Measurements from ENCODE around the gene TEX14.

Gene TEX14

GRCh38 chr17:58630883-58631522, 60.8 kb downstream of the TEX14 start:
- peak; percentile 7 for TF ChIP-seq REST (IDR thresholded peaks at IDR 0.05; ENCODE audit: insufficient replicate concordance, low read depth)
- TF ChIP-seq SPI1 (IDR thresholded peaks at IDR 0.05; ENCODE audit: borderline replicate concordance, low read depth) = no peak
- no peak overlapping the region for H3K4me3 ChIP-seq (replicated peaks; ENCODE audit: insufficient read depth, low read length)
- peak overlapping the region; percentile 98 for H3K27ac ChIP-seq (replicated peaks)
- no peaks in the 10 kb centered on the region for H3K27me3 ChIP-seq (ENCODE audit: insufficient read depth, poor library complexity, severe bottlenecking)
- peak in 1 of 2 experiments; percentile 36 for DNase-seq (ENCODE audit: low read depth in 1 of 2, low spot score in 1 of 2)

- Histone ChIP-seq H3K27ac (replicated peaks) (no peak overlapping the region), H3K4me3 (replicated peaks; ENCODE audit: insufficient read depth, low read length) (no peak overlapping the region), H3K27me3 (ENCODE audit: insufficient read depth, poor library complexity, severe bottlenecking) (no peaks in the 10 kb centered on the region)
- DNase-seq (ENCODE audit: low read depth in 1 of 2, low spot score in 1 of 2) = peak in 1 of 2 experiments; percentile 29
- TF ChIP-seq GABPA (IDR thresholded peaks at IDR 0.05; ENCODE audit: low read depth) = no peak
- TF ChIP-seq SPI1 (IDR thresholded peaks at IDR 0.05; ENCODE audit: borderline replicate concordance, low read depth) = peak; percentile 65
- TF ChIP-seq REST (IDR thresholded peaks at IDR 0.05; ENCODE audit: insufficient replicate concordance, low read depth) = no peak
These were observed 64.9 kb downstream of the TEX14 start for GRCh38 chr17:58626905-58627304.

GRCh38 chr17:58624751-58625150, 67.1 kb downstream of the TEX14 start:
- TF ChIP-seq GABPA (IDR thresholded peaks at IDR 0.05; ENCODE audit: low read depth) (no peak), SPI1 (IDR thresholded peaks at IDR 0.05; ENCODE audit: borderline replicate concordance, low read depth) (no peak), REST (IDR thresholded peaks at IDR 0.05; ENCODE audit: insufficient replicate concordance, low read depth) (no peak), POLR2AphosphoS5 (IDR thresholded peaks at IDR 0.05; ENCODE audit: low read depth) (no peak)
- TF ChIP-seq, protein P1, sequence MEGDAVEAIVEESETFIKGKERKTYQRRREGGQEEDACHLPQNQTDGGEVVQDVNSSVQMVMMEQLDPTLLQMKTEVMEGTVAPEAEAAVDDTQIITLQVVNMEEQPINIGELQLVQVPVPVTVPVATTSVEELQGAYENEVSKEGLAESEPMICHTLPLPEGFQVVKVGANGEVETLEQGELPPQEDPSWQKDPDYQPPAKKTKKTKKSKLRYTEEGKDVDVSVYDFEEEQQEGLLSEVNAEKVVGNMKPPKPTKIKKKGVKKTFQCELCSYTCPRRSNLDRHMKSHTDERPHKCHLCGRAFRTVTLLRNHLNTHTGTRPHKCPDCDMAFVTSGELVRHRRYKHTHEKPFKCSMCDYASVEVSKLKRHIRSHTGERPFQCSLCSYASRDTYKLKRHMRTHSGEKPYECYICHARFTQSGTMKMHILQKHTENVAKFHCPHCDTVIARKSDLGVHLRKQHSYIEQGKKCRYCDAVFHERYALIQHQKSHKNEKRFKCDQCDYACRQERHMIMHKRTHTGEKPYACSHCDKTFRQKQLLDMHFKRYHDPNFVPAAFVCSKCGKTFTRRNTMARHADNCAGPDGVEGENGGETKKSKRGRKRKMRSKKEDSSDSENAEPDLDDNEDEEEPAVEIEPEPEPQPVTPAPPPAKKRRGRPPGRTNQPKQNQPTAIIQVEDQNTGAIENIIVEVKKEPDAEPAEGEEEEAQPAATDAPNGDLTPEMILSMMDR (IDR thresholded peaks at IDR 0.05; ENCODE audit: insufficient read depth, low read length) = no peak
- Histone ChIP-seq H3K27me3 (ENCODE audit: insufficient read depth, poor library complexity, severe bottlenecking) (no peaks in the 10 kb centered on the region), H3K4me3 (replicated peaks; ENCODE audit: insufficient read depth, low read length) (no peak overlapping the region), H3K27ac (replicated peaks) (no peak overlapping the region)
- DNase-seq (ENCODE audit: low read depth in 1 of 2, low spot score in 1 of 2) = no peak

DNA sequence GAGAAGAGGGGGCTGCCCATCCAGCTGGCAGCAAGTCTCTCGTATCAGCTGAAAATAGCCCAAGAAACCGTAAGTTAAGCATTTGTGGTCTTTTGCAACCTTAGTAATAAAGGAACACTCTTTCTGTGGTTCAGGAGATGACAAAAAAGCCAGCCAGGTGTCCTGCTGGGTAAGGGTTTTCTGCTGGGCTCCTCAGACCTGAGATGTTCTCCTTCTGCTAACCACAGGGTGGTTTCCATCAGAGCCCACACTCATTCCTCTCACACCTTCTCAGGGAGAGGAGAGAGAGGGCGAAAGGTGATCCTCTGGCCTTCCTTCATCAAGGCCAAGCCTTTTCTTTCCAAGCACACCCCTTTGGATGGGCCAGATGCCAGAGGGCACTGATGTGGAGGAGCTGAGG, 70.7 kb downstream of the TEX14 start:
- no peak overlapping the region for H3K27ac ChIP-seq (replicated peaks)
- no peak overlapping the region for H3K4me3 ChIP-seq (replicated peaks; ENCODE audit: insufficient read depth, low read length)
- TF ChIP-seq SPI1 (IDR thresholded peaks at IDR 0.05; ENCODE audit: borderline replicate concordance, low read depth) (no peak), POLR2AphosphoS5 (IDR thresholded peaks at IDR 0.05; ENCODE audit: low read depth) (no peak), REST (IDR thresholded peaks at IDR 0.05; ENCODE audit: insufficient replicate concordance, low read depth) (no peak), GABPA (IDR thresholded peaks at IDR 0.05; ENCODE audit: low read depth) (no peak)
- TF ChIP-seq, protein P1 (IDR thresholded peaks at IDR 0.05; ENCODE audit: insufficient read depth, low read length) = no peak
- no peak for DNase-seq (ENCODE audit: low read depth in 1 of 2, low spot score in 1 of 2)
- H3K27me3 ChIP-seq (ENCODE audit: insufficient read depth, poor library complexity, severe bottlenecking) = no peaks in the 10 kb centered on the region
